Osteoblast (primary cell): ENCODE results near the gene OLFML3. TPM values are rescaled to one million over a fixed set of nuclear protein-coding genes. Genes with fewer than 3 reads are reported as not detected.

Source experiments
- DNase-seq: peaks from one replicate; pipeline ENCODE4 v3.0.0; 2011; ENCODE audit warnings: low spot score, mixed read lengths; ENCODE audit not compliant: insufficient read length; ENCODE audit errors: missing footprints
- H2AFZ ChIP-seq: 2 replicates; pipeline ENCODE4 v1.6.0; 2011; ENCODE audit warnings: mild to moderate bottlenecking, low read length
- H3K27ac ChIP-seq: 2 replicates; pipeline ENCODE4 v1.5.1; 2011; ENCODE audit warnings: mild to moderate bottlenecking, low read depth, low read length, moderate library complexity
- H3K27me3 ChIP-seq: 2 replicates; pipeline ENCODE4 v1.6.0; 2012; ENCODE audit warnings: mild to moderate bottlenecking, control low read depth, inconsistent platforms, low read length, moderate library complexity; ENCODE audit not compliant: insufficient read depth
- H3K36me3 ChIP-seq: 2 replicates; pipeline ENCODE4 v1.5.1; 2011; ENCODE audit warnings: mild to moderate bottlenecking, low read length, control low read depth, moderate library complexity; ENCODE audit not compliant: insufficient read depth
- H3K4me1 ChIP-seq: 2 replicates; pipeline ENCODE4 v1.5.1; 2011; ENCODE audit warnings: mild to moderate bottlenecking, low read length, control low read depth, moderate library complexity; ENCODE audit not compliant: insufficient read depth
- H3K4me2 ChIP-seq: 2 replicates; pipeline ENCODE4 v1.6.0; 2011; ENCODE audit warnings: mild to moderate bottlenecking, low read length; ENCODE audit not compliant: insufficient read depth
- H3K4me3 ChIP-seq: fragments of 200-600 bp; sonication (generic); 3 replicates; pipeline ENCODE4 v1.5.1; 2012; ENCODE audit warnings: mild to moderate bottlenecking, low read length, inconsistent platforms; ENCODE audit not compliant: insufficient read depth
- H3K79me2 ChIP-seq: 2 replicates; pipeline ENCODE4 v1.6.0; 2012; ENCODE audit warnings: mild to moderate bottlenecking, low read length, control low read depth, inconsistent platforms; ENCODE audit not compliant: insufficient read depth
- H3K9me3 ChIP-seq: 2 replicates; pipeline ENCODE4 v1.5.1; 2011; ENCODE audit warnings: low read depth, low read length, control low read depth
- H4K20me1 ChIP-seq: 2 replicates; pipeline ENCODE4 v1.6.0; 2012; ENCODE audit warnings: mild to moderate bottlenecking, low read length, control low read depth; ENCODE audit not compliant: insufficient read depth
- CTCF ChIP-seq: IDR thresholded peaks from 2 replicates; pipeline ENCODE4 v1.5.1; 2011; ENCODE audit warnings: mild to moderate bottlenecking, low read depth, low read length, moderate library complexity; ENCODE audit errors: extremely low read depth
- total RNA-seq: library from RNA; depleted of rRNA; stranded (reverse); fragments of >200 nt; gene quantifications from 2 replicates; pipeline ENCODE4 v1.2.3, GENCODE V29; 2012

Gene OLFML3
- total RNA-seq, 1 donor = 359 TPM

- no peak overlapping the region for H3K4me3 ChIP-seq
- no peaks in the 10 kb centered on the region for H3K36me3 ChIP-seq
- no peak overlapping the region for H3K27ac ChIP-seq
- H3K9me3 ChIP-seq = no peaks in the 10 kb centered on the region
- no peaks in the 10 kb centered on the region for H3K79me2 ChIP-seq
- H3K27me3 ChIP-seq = no peaks in the 10 kb centered on the region
- H4K20me1 ChIP-seq = no peaks in the 10 kb centered on the region
- no peak for DNase-seq
- no peak for TF ChIP-seq CTCF
- no peak overlapping the region for H2AFZ ChIP-seq
- no peaks in the 10 kb centered on the region for H3K4me1 ChIP-seq
- no peak overlapping the region for H3K4me2 ChIP-seq
These were observed 16.1 kb downstream of the OLFML3 start for GRCh38 chr1:113995382-113995781.

GRCh38 chr1:113998361-113998760 lies 19.1 kb downstream of the OLFML3 start:
- H3K79me2 ChIP-seq = no peaks in the 10 kb centered on the region
- H3K4me3 ChIP-seq = no peak overlapping the region
- peaks cover 5% of the 10 kb centered on the region for H3K4me1 ChIP-seq
- no peak for DNase-seq
- H4K20me1 ChIP-seq = no peaks in the 10 kb centered on the region
- no peak overlapping the region for H3K27ac ChIP-seq
- H3K36me3 ChIP-seq = no peaks in the 10 kb centered on the region
- H3K4me2 ChIP-seq = no peak overlapping the region
- no peak overlapping the region for H2AFZ ChIP-seq
- no peak for TF ChIP-seq CTCF
- H3K9me3 ChIP-seq = no peaks in the 10 kb centered on the region
- H3K27me3 ChIP-seq = no peaks in the 10 kb centered on the region

- no peak for TF ChIP-seq CTCF
These were observed 20.0 kb downstream of the OLFML3 start for GRCh38 chr1:113999233-113999632.

GRCh38 chr1:113999799-114000198 lies 20.5 kb downstream of the OLFML3 start:
- H3K27me3 ChIP-seq = no peaks in the 10 kb centered on the region
- no peak overlapping the region for H3K4me2 ChIP-seq
- H3K9me3 ChIP-seq = no peaks in the 10 kb centered on the region
- no peak for DNase-seq
- no peak overlapping the region for H3K27ac ChIP-seq
- H3K36me3 ChIP-seq = no peaks in the 10 kb centered on the region
- H4K20me1 ChIP-seq = no peaks in the 10 kb centered on the region
- TF ChIP-seq CTCF = no peak
- H3K79me2 ChIP-seq = no peaks in the 10 kb centered on the region
- no peak overlapping the region for H3K4me3 ChIP-seq
- H3K4me1 ChIP-seq = peaks cover 5% of the 10 kb centered on the region
- no peak overlapping the region for H2AFZ ChIP-seq

More at GRCh38 chr1:113999233-113999632, 20.0 kb downstream of the OLFML3 start:
- H3K4me1 ChIP-seq = peaks cover 5% of the 10 kb centered on the region
- H3K4me2 ChIP-seq = no peak overlapping the region
- H3K27me3 ChIP-seq = no peaks in the 10 kb centered on the region
- no peak overlapping the region for H3K27ac ChIP-seq
- H2AFZ ChIP-seq = no peak overlapping the region
- no peaks in the 10 kb centered on the region for H3K9me3 ChIP-seq
- H3K36me3 ChIP-seq = no peaks in the 10 kb centered on the region
- no peak for DNase-seq
- no peak overlapping the region for H3K4me3 ChIP-seq
- H3K79me2 ChIP-seq = no peaks in the 10 kb centered on the region
- H4K20me1 ChIP-seq = no peaks in the 10 kb centered on the region
